ENCODE results near the gene MAP7D3. TPM values are rescaled to one million over a fixed set of nuclear protein-coding genes. Genes with fewer than 3 reads are reported as not detected.

MAP7D3 gene
- total RNA-seq, 1 experiment from 2014 or later = 7.6 TPM

GRCh38 chrX:136166221-136166855, 84.9 kb downstream of the MAP7D3 start:
- DNase-seq = no peak
- Histone ChIP-seq H3K27me3 (ENCODE audit: control insufficient read depth, insufficient read depth, low read length) (no peaks in the 10 kb centered on the region), H3K36me3 (replicated peaks; ENCODE audit: control insufficient read depth, insufficient read depth, low read length) (no peaks in the 10 kb centered on the region), H3K4me3 (ENCODE audit: insufficient read depth, low read depth, low read length) (no peak overlapping the region)

- H3K36me3 ChIP-seq (replicated peaks; ENCODE audit: control insufficient read depth, insufficient read depth, low read length) = no peaks in the 10 kb centered on the region
- no peak overlapping the region for H3K4me3 ChIP-seq (ENCODE audit: insufficient read depth, low read depth, low read length)
- no peaks in the 10 kb centered on the region for H3K27me3 ChIP-seq (ENCODE audit: control insufficient read depth, insufficient read depth, low read length)
- no peak for DNase-seq
Observed at GRCh38 chrX:136165406-136165805, 85.8 kb downstream of the MAP7D3 start.

GRCh38 chrX:136163689-136164088, 87.5 kb downstream of the MAP7D3 start:
- H3K4me3 ChIP-seq (ENCODE audit: insufficient read depth, low read depth, low read length) = no peak overlapping the region
- no peaks in the 10 kb centered on the region for H3K36me3 ChIP-seq (replicated peaks; ENCODE audit: control insufficient read depth, insufficient read depth, low read length)
- H3K27me3 ChIP-seq (ENCODE audit: control insufficient read depth, insufficient read depth, low read length) = no peaks in the 10 kb centered on the region
- no peak for DNase-seq

Other genes starting within 250 kb of the MAP7D3 start
- 11.4 and 12.4 TPM in 2 replicates for gene FHL1, start 103.9 kb downstream of the MAP7D3 start, total RNA-seq (2014; rRNA removed; shearing (Covaris generic))
- not detected in 2 replicates for gene ADGRG4, start 49.6 kb upstream of the MAP7D3 start, total RNA-seq (2014; rRNA removed; shearing (Covaris generic))
- gene BRS3, start 236.5 kb upstream of the MAP7D3 start, total RNA-seq (2014; rRNA removed; shearing (Covaris generic)) = not detected in 2 replicates
- 61.4 and 72.0 TPM in 2 replicates for gene HTATSF1, start 246.2 kb upstream of the MAP7D3 start, total RNA-seq (2014; rRNA removed; shearing (Covaris generic))

Measured in H7 (cell line).